ENCODE data around the gene PPTC7. TPM values are rescaled to one million over a fixed set of nuclear protein-coding genes. Genes with fewer than 3 reads are reported as not detected.
A peak's percentile ranks its signal among the peaks of the same experiment; 100 is the strongest.
"Not testable (repeated sequence)": the region's sequence is repeated elsewhere in the genome, so short reads cannot be mapped to it uniquely, and the experiment has no call there.

The PPTC7 gene
- polyA plus RNA-seq, 2 donors, result 4.7 to 9.4 TPM

DNA sequence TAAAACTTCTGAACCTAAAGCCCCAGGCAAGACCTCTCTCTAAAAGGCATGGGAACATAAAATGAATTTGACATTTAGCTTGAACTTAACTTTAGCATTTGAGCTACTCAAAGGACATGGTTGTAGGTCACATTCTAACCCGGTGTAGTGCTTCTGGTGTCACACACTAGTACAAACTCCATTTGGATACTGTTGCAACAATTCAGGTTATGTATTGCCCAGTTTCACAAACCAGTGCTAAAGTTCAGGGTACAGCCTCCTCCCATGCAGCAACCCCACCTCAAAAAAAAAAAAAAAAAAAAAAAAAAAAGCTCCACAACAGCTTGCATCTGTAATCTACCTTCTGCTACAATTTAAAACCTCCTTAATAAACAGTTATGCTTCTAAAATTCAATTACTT, 7.8 kb downstream of the PPTC7 start:
- no peak overlapping the region for H3K27ac ChIP-seq (ENCODE audit: low read depth in 2 of 2, low read length in 1 of 2)
- H3K36me3 ChIP-seq (ENCODE audit: control insufficient read depth in 2 of 2, insufficient read depth in 2 of 2, low read length in 1 of 2), result peaks cover 0 to 2% of the 10 kb centered on the region in 2 donors
- no peaks in the 10 kb centered on the region for H3K9me3 ChIP-seq (ENCODE audit: control insufficient read depth in 2 of 2, insufficient read depth in 1 of 2, low read depth in 1 of 2, low read length in 1 of 2)
- H3K4me1 ChIP-seq (ENCODE audit: control insufficient read depth in 2 of 2, insufficient read depth in 2 of 2, low read length in 1 of 2), result peaks cover 0 to 11% of the 10 kb centered on the region in 2 donors
- 8 to 39% methylated on average over 1 of the region's 1 CpG for WGBS, 2 donors
- no peaks in the 10 kb centered on the region for H3K27me3 ChIP-seq (ENCODE audit: control insufficient read depth in 1 of 2, insufficient read depth in 2 of 2, low read length in 2 of 2)
- H3K4me3 ChIP-seq (ENCODE audit: low read depth in 1 of 2, low read length in 2 of 2), result no peak overlapping the region

DNA sequence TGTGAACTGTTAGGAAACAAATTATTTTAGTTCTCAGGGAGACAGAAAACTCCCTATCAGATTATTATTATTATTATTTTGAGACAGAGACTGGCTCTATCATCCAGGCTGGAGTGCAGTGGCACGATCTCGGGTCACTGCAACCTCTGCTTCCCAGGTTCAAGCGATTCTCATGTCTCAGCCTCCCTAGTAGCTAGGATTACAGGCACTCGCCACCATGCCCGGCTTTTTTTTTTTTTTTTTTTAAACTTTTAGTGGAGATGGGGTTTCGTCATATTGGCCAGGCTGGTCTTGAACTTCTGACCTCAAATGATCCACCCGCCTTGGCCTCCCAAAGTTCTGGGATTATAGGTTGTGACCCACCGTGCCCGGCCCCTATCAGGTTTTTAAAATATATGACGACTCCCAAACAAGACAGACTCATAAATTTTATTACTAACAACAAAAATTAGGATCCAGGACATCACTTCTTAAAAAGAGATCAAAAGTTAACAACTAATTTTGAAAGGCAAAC, 8.3 kb downstream of the PPTC7 start:
- H3K27ac ChIP-seq (ENCODE audit: low read depth in 2 of 2, low read length in 1 of 2), result not testable (repeated sequence)

DNA sequence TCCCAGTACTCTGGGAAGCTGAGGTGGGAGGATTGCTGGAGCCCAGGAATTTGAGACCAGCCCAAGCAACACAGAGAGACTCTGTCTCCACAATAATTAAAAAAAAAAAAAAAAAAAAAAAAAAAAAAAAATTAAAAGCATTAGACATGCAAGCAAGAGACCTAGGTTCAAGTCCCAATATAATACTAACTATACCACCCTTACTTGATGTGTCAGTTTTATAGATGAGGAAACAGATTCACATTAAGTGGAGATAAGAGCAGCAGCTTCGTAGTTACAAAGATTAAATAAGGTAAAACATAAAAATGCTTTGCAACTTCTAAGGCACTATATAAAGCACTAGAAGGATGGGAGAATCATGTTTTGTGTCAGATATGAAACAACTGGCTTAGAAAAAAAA, 9.1 kb downstream of the PPTC7 start:
- Histone ChIP-seq H3K4me3 (ENCODE audit: low read depth in 1 of 2, low read length in 2 of 2) (no peak overlapping the region), H3K27ac (ENCODE audit: low read depth in 2 of 2, low read length in 1 of 2) (no peak overlapping the region), H3K27me3 (ENCODE audit: control insufficient read depth in 1 of 2, insufficient read depth in 2 of 2, low read length in 2 of 2) (no peaks in the 10 kb centered on the region), H3K4me1 (ENCODE audit: control insufficient read depth in 2 of 2, insufficient read depth in 2 of 2, low read length in 1 of 2) (peaks cover 0 to 3% of the 10 kb centered on the region in 2 donors), H3K36me3 (ENCODE audit: control insufficient read depth in 2 of 2, insufficient read depth in 2 of 2, low read length in 1 of 2) (no peaks in the 10 kb centered on the region), H3K9me3 (ENCODE audit: control insufficient read depth in 2 of 2, insufficient read depth in 1 of 2, low read depth in 1 of 2, low read length in 1 of 2) (no peaks in the 10 kb centered on the region)
- WGBS, 2 donors, result 80 to 82% methylated on average over 1 of the region's 1 CpG

More for the DNA sequence above, 8.3 kb downstream of the PPTC7 start:
- peaks cover 0 to 11% of the 10 kb centered on the region in 2 donors for H3K4me1 ChIP-seq (ENCODE audit: control insufficient read depth in 2 of 2, insufficient read depth in 2 of 2, low read length in 1 of 2)
- WGBS, 2 donors, result 88 to 94% methylated on average over 10 of the region's 10 CpGs
- H3K36me3 ChIP-seq (ENCODE audit: control insufficient read depth in 2 of 2, insufficient read depth in 2 of 2, low read length in 1 of 2); H3K27me3 ChIP-seq (ENCODE audit: control insufficient read depth in 1 of 2, insufficient read depth in 2 of 2, low read length in 2 of 2); H3K9me3 ChIP-seq (ENCODE audit: control insufficient read depth in 2 of 2, insufficient read depth in 1 of 2, low read depth in 1 of 2, low read length in 1 of 2); H3K4me3 ChIP-seq (ENCODE audit: low read depth in 1 of 2, low read length in 2 of 2): not testable (repeated sequence)

DNA sequence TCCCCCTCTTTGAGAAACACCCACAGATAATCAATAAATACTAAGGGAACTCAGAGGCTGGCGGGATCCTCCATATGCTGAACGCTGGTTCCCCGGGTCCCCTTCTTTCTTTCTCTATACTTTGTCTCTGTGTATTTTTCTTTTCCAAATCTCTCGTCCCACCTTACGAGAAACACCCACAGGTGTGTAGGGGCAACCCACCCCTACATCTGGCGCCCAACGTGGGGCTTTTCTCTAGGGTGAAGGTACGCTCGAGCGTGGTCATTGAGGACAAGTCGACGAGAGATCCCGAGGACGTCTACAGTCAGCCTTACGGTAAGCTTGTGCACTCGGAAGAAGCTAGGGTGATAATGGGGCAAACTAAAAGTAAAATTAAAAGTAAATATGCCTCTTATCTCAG, 12.3 kb downstream of the PPTC7 start:
- 97% methylated on average over 16 of the region's 16 CpGs for WGBS, 2 donors
- not testable (repeated sequence) for H3K4me1 ChIP-seq (ENCODE audit: control insufficient read depth in 2 of 2, insufficient read depth in 2 of 2, low read length in 1 of 2); H3K27ac ChIP-seq (ENCODE audit: low read depth in 2 of 2, low read length in 1 of 2); H3K9me3 ChIP-seq (ENCODE audit: control insufficient read depth in 2 of 2, insufficient read depth in 1 of 2, low read depth in 1 of 2, low read length in 1 of 2); H3K4me3 ChIP-seq (ENCODE audit: low read depth in 1 of 2, low read length in 2 of 2); H3K36me3 ChIP-seq (ENCODE audit: control insufficient read depth in 2 of 2, insufficient read depth in 2 of 2, low read length in 1 of 2); H3K27me3 ChIP-seq (ENCODE audit: control insufficient read depth in 1 of 2, insufficient read depth in 2 of 2, low read length in 2 of 2)

DNA sequence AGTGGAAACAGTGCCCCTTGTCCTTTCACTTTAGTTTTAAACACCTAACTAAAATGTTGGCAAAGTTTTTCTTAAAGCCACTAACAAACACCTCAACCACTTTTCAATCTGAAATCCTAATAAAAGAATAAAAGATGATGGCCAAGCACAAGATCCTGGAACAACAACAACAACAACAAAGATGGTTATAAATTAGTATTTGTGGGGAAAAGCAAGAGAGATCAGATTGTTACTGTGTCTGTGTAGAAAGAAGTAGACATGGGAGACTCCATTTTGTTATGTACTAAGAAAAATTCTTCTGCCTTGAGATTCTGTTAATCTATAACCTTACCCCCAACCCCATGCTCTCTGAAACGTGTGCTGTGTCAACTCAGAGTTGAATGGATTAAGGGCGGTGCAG, 13.3 kb downstream of the PPTC7 start:
- H3K36me3 ChIP-seq (ENCODE audit: control insufficient read depth in 2 of 2, insufficient read depth in 2 of 2, low read length in 1 of 2); H3K27me3 ChIP-seq (ENCODE audit: control insufficient read depth in 1 of 2, insufficient read depth in 2 of 2, low read length in 2 of 2); H3K9me3 ChIP-seq (ENCODE audit: control insufficient read depth in 2 of 2, insufficient read depth in 1 of 2, low read depth in 1 of 2, low read length in 1 of 2); H3K4me1 ChIP-seq (ENCODE audit: control insufficient read depth in 2 of 2, insufficient read depth in 2 of 2, low read length in 1 of 2); H3K27ac ChIP-seq (ENCODE audit: low read depth in 2 of 2, low read length in 1 of 2); H3K4me3 ChIP-seq (ENCODE audit: low read depth in 1 of 2, low read length in 2 of 2): not testable (repeated sequence)
- no CpG with 5 or more reads among the region's 2 CpGs for WGBS, 2 donors

DNA sequence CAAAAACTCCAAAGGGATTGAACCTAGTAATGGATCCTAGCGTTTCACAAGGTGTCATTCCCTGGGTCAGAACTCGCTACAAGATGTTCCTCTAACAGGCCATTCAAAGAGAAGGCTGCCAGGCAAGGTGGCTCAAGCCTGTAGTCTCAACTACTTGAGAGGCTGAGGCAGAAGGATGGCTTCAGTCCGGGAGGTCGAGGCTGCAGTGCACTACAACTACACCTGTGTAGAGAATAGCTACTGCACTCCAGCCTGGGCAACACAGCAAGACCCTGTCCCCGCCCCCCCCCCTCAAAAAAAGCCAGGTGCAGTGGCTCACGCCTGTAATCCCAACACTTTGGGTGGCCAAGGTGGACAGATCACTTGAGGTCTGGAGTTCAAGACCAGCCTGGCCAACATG, 14.4 kb downstream of the PPTC7 start:
- H3K4me3 ChIP-seq (ENCODE audit: low read depth in 1 of 2, low read length in 2 of 2), result no peak overlapping the region
- no peaks in the 10 kb centered on the region for H3K27me3 ChIP-seq (ENCODE audit: control insufficient read depth in 1 of 2, insufficient read depth in 2 of 2, low read length in 2 of 2)
- peaks cover 0 to 6% of the 10 kb centered on the region in 2 donors for H3K4me1 ChIP-seq (ENCODE audit: control insufficient read depth in 2 of 2, insufficient read depth in 2 of 2, low read length in 1 of 2)
- H3K27ac ChIP-seq (ENCODE audit: low read depth in 2 of 2, low read length in 1 of 2), result no peak overlapping the region
- 96% methylated on average over 6 of the region's 6 CpGs for WGBS, 2 donors
- no peaks in the 10 kb centered on the region for H3K9me3 ChIP-seq (ENCODE audit: control insufficient read depth in 2 of 2, insufficient read depth in 1 of 2, low read depth in 1 of 2, low read length in 1 of 2)
- no peaks in the 10 kb centered on the region for H3K36me3 ChIP-seq (ENCODE audit: control insufficient read depth in 2 of 2, insufficient read depth in 2 of 2, low read length in 1 of 2)

DNA sequence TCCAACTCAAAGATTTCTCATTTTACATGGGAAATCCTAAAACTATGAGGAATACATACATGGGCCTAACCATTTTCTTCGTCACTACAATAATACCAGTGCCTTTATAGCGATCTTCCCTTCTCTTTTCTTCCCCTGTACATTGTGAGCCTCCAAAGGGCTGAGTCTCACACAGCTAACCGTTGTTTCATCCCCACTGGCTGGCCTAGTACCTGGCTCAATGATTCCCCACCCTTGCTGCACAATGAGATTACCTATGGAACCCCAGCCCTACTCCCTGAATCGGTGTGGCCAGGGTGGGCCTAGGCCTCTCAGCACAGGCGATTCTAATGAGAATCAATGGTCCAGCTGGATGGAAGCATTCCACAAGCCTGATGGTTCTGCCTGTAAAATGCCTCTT, 16.1 kb downstream of the PPTC7 start:
- Histone ChIP-seq H3K4me1 (ENCODE audit: control insufficient read depth in 2 of 2, insufficient read depth in 2 of 2, low read length in 1 of 2) (peaks cover 0 to 6% of the 10 kb centered on the region in 2 donors), H3K27ac (ENCODE audit: low read depth in 2 of 2, low read length in 1 of 2) (no peak overlapping the region), H3K4me3 (ENCODE audit: low read depth in 1 of 2, low read length in 2 of 2) (no peak overlapping the region), H3K27me3 (ENCODE audit: control insufficient read depth in 1 of 2, insufficient read depth in 2 of 2, low read length in 2 of 2) (no peaks in the 10 kb centered on the region), H3K36me3 (ENCODE audit: control insufficient read depth in 2 of 2, insufficient read depth in 2 of 2, low read length in 1 of 2) (no peaks in the 10 kb centered on the region), H3K9me3 (ENCODE audit: control insufficient read depth in 2 of 2, insufficient read depth in 1 of 2, low read depth in 1 of 2, low read length in 1 of 2) (no peaks in the 10 kb centered on the region)
- 94 to 95% methylated on average over 5 of the region's 5 CpGs for WGBS, 2 donors

DNA sequence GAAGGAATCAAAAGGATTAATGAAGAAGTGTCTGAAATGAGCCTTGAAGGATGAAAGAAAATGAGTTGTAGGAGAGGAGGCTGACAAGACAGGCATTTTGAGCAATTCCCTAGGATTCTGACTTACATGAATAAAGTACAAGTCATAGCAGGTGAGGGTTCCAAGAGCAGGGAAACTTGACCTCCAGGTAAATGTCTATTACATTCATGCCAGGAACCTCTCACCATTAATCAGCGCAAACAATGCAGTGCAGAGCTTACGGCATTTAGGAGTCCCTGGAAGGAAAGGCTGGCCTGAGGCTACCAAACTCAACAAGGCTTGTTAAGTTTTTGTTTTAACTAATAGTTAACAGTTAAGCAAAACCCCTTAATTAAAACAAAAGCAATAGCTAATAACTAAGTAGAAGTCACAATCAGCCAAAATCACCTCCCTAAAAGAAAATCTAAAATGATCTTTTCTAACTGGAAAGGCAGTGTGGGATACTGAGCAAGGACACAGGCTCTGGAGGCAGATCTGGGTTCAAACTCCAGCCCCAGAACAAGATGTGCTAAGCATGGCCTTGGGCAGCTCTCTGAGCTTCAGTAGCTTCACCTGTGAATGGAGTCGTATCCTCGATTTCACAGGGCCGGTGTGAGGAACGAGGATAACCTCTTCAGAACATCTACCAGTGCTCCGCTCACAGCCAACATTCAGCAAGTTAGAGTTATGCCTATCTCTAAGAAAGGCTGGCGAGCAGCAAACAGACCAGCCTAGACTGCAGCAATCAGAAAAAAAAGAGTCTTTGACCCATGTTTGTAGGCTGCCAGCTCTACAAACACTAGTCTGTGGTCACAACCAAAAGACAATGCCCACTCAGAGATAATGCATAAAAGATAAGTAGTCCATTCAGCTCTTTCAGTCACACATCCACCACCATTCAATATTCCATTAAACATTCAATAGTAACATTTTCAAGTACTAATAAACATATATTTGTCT, 16.9 kb downstream of the PPTC7 start:
- H3K4me3 ChIP-seq (ENCODE audit: low read depth in 1 of 2, low read length in 2 of 2), result no peak overlapping the region
- no peaks in the 10 kb centered on the region for H3K27me3 ChIP-seq (ENCODE audit: control insufficient read depth in 1 of 2, insufficient read depth in 2 of 2, low read length in 2 of 2)
- WGBS, 2 donors, result 58% methylated on average over 8 of the region's 8 CpGs
- no peaks in the 10 kb centered on the region for H3K36me3 ChIP-seq (ENCODE audit: control insufficient read depth in 2 of 2, insufficient read depth in 2 of 2, low read length in 1 of 2)
- peaks cover 0 to 6% of the 10 kb centered on the region in 2 donors for H3K4me1 ChIP-seq (ENCODE audit: control insufficient read depth in 2 of 2, insufficient read depth in 2 of 2, low read length in 1 of 2)
- H3K27ac ChIP-seq (ENCODE audit: low read depth in 2 of 2, low read length in 1 of 2), result peak overlapping the region in 1 of 2 donors; percentile 60
- H3K9me3 ChIP-seq (ENCODE audit: control insufficient read depth in 2 of 2, insufficient read depth in 1 of 2, low read depth in 1 of 2, low read length in 1 of 2), result no peaks in the 10 kb centered on the region

DNA sequence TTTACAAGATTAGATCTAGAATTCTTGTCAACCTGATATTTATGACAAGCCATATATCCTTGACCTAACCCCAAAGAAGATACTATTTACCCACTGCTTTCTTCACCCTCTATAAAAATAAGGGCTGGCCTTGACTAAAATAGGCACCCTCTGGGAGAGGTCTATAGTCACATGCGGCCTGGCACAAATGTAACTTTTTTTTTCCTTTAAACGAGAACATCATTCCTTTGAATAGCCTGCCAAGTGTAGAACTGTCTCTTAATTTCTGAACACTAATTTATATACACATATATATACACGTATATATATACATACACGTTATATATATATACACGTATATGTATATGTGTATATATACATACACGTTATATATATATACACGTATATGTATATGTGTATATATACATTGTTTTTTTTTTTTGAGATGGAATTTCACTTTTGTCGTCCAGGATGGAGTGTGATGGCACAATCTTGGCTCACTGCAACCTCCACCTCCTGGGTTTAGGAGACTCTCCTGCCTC, 18.6 kb downstream of the PPTC7 start:
- peaks cover 0 to 6% of the 10 kb centered on the region in 2 donors for H3K4me1 ChIP-seq (ENCODE audit: control insufficient read depth in 2 of 2, insufficient read depth in 2 of 2, low read length in 1 of 2)
- H3K27me3 ChIP-seq (ENCODE audit: control insufficient read depth in 1 of 2, insufficient read depth in 2 of 2, low read length in 2 of 2), result no peaks in the 10 kb centered on the region
- H3K27ac ChIP-seq (ENCODE audit: low read depth in 2 of 2, low read length in 1 of 2), result no peak overlapping the region
- WGBS, 2 donors, result 62% methylated on average over 8 of the region's 8 CpGs
- no peaks in the 10 kb centered on the region for H3K9me3 ChIP-seq (ENCODE audit: control insufficient read depth in 2 of 2, insufficient read depth in 1 of 2, low read depth in 1 of 2, low read length in 1 of 2)
- H3K36me3 ChIP-seq (ENCODE audit: control insufficient read depth in 2 of 2, insufficient read depth in 2 of 2, low read length in 1 of 2), result no peaks in the 10 kb centered on the region
- no peak overlapping the region for H3K4me3 ChIP-seq (ENCODE audit: low read depth in 1 of 2, low read length in 2 of 2)

Data from esophagus (tissue), 2 donors.